Inflammatory macrophage treated with lipopolysaccharide for 1 hour (primary cell): ENCODE data around the gene GATM.

Experiments
- DNase-seq, 2 donors: peaks; one replicate each; pipeline ENCODE4 v3.0.0-alpha.2; 2020 to 2022

GATM gene, protein sequence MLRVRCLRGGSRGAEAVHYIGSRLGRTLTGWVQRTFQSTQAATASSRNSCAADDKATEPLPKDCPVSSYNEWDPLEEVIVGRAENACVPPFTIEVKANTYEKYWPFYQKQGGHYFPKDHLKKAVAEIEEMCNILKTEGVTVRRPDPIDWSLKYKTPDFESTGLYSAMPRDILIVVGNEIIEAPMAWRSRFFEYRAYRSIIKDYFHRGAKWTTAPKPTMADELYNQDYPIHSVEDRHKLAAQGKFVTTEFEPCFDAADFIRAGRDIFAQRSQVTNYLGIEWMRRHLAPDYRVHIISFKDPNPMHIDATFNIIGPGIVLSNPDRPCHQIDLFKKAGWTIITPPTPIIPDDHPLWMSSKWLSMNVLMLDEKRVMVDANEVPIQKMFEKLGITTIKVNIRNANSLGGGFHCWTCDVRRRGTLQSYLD

DNA sequence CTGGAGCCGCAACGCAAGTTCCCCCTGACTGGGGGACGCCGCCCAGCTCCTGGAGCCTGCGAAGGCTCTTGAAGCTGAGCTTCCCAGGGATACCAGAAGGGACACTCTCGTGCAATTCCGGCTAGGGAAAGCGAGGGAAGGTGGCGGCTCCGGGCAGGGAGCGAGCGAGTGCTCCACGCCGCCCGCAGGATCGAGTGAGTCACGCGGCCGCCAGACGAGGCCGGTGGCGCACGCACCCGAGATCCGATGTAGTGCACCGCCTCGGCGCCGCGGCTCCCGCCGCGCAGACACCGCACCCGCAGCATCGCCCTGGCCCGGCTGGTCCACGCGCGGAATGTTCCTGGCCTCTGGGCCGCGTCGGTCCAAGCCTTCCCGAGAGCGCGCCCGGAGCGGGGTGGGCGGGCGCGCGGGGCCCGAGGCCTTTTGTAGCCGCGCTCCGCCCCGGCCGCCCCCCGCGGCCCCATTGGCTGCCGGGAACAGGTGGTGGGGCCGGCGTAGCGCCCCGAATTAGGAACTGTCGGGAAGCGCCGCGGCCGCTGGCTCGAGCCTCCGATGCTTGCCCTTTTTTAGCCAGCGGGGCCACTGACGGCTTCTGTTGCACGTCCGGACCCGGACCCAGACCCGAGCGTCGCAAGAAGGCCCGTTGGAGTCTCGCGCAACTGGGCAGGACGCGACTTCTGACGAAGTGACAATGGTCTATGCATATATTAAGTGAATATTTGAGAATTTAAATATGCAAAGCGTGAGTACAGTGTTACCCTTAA lies at the start of gene GATM:
TSS of gene GATM (minus strand) at position 396 of the 764 bp plus-strand sequence. CDS start at position 305, 91 bp downstream.
- peak; percentile 58 to 63 for DNase-seq

DNA sequence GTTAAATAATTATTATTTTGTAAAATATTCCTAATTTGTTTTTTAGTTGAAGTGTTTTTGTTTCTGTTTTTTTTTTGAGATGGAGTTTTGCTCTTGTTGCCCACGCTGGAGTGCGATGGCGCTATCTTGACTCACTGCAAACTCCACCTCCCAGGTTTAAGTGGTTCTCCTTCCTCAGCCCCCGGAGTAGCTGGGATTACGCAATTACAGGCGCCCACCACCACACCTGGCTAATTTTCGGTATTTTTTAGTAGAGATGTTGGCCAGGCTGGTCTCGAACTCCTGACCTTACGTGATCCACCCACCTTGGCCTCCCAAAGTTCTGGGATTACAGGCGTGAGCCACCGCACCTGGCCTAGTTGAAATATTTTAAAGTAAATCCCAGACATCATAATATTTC lies 48.7 kb upstream of the GATM start:
- DNase-seq = no peak

DNA sequence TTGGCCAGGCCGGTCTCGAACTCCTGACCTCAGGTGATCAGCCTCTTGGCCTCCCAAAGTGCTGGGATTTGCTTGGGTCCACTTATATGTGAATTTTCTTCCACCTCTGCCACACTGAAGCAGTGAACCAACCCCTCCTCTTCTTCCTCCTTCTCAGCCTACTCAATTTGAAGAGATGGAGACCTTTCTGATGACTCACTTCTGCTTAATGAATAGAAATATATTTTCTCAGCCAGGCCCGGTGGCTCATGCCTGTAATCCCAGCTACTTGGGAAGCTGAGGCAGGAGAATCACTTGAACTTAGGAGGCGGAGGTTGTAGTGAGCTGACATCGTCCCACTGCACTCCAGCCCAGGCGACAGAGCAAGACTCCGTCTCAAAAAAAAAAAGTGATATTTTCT lies 46.8 kb upstream of the GATM start:
- peak; percentile 68 to 81 for DNase-seq

DNA sequence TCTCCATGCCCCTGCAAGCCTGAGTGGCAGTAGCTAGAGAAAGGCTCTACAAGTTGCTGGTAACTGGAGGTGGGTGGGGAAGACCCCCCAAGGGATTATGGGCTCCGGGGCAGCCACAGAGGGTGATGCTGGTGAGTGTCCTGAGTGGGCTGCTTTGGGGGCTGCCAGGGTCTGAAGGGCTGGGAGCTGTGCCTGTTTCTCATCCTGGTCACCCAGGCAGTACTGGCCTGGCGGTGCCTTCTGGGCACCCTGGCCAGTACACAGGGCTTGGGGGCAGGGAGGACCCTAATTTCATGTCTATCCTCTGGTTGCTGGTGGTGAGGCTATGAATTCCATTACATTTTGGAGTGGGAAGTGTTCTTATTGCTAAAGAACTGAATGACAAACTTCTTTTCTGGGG lies 46.1 kb upstream of the GATM start:
- no peak for DNase-seq

DNA sequence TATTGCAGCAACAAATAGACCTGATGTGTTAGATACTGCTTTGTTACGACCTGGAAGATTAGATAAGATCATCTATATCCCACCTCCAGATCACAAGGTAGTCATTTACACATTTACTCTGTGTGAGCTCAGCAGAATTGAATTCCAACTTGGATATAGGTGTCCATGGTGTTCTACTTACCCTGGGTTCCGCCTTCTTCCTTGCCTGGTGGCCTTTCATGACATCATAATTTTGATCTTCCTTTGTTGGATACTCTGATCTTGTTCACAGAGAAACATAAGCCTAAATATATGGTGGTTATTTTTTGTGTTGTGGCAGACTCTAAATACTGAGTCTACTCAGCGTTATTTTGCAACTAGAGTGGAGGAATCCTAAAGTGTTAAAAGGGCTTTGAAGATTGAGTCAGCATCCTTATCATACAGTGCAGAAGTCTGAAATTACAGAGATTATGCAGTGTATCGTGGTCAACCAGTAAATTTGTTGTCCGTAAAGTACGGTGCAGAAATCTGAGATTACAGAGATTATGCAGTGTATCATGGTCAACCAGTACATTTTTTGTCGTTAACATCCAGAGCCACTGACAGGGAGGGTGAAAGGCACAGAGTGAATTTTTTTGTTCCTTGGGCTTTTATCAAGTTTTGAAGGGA lies 39.1 kb upstream of the GATM start:
- no peak for DNase-seq

DNA sequence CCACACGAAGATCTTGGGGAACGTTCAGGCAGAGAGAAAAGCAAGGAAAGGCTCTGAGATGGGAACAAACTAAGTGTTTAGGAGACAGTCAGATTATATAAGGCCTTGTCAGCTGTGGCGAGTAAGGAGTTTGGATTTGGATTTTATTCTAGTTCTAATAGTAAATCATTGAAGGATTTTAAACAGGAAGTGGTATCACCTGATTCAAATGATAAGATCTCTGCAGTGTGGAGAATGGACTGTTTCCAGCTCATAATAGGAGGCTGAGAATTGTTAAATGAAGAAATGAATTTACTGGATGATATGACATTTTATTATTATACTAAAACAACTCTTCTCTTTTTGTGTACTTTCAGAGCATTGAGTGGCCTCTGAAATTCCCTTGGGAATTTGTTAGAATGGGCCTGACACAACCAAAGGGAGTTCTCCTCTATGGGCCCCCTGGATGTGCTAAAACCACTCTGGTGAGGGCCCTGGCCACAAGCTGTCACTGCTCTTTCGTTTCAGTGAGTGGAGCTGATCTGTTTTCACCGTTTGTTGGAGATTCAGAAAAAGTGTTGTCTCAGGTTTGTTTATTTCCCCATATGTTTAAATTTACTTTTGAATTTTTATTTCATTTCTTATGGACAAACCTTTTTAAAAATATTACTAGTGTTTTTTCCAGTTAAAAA lies 36.0 kb upstream of the GATM start:
- no peak for DNase-seq

DNA sequence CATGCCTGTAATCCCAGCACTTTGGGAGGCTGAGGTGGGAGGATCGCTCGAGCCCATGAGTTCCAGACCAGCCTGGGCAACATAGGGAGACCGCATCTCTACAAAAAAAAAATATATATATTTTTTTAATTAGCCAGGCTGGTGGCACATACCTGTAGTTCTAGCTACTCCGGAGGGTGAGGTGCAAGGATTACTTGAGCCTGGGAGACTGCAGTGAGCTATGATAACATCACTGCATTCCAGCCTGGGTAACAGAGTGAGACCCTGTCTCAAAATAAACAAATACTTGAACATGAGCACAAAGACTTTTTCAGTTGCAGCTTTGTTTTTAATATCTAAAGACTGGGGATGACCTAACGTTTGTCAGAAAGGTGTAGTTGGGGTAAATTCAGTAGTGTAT lies 31.3 kb upstream of the GATM start:
- no peak for DNase-seq

DNA sequence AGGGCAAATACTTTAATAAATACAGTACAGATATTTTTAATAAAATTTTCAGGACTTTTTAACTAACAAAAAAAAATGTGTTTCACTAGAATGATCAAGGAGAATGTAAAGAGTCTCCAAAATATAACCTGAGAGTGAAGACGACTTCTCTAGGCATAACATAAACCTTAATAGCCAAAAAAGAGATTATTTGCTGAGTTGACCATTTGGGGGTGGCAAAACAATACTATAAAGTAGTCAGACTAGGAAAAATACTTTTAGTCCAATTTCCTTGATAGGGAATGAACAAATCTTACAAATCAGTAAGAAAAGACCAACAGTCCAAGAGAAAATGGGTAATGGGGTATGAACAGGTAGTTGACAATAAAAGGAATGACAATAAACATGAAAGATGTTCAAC lies 29.4 kb upstream of the GATM start:
- no peak for DNase-seq

DNA sequence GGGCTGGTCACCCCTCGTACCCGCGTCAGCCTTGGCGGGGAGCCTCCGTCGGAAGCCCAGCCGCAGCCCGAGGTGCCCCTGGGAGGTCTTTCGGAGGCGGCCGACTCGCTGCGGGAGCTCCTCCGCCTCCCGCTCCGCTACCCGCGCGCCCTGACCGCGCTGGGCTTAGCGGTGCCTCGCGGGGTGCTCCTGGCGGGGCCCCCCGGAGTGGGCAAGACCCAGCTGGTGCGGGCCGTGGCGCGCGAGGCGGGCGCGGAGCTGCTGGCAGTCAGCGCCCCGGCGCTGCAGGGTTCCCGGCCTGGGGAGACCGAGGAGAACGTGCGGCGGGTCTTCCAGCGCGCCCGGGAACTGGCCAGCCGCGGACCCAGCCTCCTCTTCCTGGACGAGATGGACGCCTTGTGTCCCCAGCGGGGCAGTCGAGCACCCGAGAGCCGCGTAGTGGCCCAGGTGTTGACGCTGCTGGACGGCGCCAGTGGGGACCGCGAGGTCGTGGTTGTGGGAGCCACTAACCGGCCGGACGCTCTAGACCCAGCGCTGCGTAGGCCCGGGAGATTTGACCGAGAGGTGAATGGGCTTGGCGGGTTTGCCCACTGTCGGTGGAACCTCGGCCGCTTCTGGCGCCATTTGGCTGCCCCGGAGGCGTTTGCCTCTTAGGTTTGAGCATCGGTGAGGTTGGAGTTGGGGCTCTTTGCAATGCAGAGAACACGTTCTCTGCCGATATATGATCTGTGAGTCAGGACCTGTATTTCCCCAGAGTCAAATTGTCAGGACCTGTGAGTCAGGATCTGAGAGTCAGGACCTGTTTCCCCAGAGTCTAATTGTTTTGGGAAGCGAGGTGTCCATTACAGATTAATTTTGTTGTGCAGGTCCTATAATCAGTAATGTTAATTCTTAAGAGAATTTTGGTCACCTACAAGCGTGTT lies 24.9 kb upstream of the GATM start:
- DNase-seq = peak; percentile 41 to 53

DNA sequence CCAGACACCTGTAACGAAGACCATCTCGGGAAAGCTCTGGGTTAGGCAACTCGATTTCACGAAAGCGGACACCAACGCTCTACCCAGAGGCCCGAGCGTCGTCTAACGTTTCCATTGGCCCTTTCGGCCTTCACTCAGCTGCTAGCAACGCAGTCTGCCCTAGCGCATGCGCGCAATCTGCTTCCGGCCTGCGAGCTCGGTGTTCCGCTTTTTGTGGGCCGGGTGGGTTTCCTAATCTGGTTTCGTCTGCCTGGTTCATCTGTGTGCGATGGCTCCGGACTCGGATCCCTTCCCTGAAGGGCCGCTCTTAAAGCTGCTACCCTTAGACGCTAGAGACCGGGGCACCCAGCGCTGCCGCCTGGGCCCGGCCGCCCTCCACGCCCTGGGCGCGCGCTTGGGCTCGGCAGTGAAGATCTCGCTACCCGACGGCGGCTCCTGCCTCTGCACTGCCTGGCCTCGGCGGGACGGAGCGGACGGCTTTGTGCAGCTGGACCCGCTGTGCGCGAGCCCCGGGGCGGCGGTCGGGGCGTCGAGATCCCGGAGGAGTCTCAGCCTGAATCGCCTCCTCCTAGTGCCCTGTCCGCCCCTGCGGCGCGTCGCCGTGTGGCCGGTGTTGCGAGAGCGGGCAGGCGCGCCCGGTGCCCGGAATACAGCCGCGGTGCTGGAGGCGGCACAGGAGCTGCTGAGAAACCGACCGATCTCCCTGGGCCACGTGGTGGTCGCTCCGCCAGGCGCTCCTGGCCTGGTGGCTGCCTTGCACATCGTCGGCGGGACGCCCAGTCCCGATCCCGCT lies 24.0 kb upstream of the GATM start:
- peak; percentile 99 for DNase-seq

DNA sequence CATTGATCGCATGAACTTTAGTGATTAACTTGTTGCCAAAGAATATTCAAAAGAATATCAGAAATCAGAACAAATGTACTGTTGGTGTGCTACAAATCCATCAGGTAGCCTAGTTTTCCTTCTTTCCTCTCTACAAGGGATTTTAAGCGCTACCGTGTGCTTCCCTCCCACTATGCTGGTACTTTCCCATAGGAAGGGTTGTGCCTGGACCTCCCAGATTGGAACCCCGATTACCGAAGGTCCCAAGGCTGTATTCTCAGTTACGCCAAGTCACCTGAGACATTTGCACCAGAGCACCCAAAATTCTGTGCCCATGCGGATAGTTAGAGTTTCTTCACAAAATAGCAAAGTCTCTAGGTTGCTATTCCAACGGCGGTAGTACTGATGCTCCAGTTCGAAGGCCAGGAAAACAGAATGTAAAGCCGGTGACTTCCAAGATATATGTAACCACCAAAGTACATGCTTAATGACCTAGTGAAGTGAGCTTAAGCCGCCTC lies 23.4 kb upstream of the GATM start:
- no peak for DNase-seq

DNA sequence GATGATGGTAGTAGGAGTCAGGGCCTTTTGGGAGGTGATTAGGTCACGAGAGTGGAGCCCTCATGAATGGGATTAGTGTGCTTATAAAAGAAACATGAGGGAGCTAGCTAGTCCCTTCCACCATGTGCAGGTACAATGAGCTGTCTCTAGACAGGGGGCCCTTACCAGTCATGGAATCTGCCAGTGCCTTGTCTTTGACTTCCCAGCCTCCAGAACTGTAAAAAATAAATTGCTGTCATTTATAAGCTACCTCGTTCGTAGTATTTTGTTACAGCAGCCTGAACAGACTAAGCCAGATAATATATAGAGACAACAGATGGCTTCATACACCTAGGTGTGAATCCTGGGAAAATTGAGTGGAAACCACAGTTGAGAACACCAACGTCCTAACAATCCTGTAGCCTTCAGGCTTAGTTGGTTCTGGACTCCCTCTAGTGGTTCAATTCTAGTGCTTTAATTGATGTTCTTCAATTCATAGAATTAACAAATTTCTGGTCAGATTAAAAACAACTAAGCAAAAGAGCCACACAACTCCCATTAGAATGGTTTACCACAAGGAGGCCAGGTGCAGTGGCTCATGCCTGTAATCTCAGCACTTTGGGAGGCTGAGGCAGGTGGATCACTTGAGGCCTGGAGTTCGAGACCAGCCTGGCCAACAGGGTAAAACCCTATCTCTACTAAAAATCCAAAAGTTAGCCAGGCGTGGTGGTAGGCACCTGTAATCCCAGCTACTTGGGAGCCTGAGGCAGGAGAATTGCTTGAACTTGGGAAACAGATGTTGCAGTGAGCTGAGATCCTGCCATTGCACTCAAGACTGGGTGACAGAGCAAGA lies 21.3 kb upstream of the GATM start:
- peak; percentile 64 to 84 for DNase-seq

DNA sequence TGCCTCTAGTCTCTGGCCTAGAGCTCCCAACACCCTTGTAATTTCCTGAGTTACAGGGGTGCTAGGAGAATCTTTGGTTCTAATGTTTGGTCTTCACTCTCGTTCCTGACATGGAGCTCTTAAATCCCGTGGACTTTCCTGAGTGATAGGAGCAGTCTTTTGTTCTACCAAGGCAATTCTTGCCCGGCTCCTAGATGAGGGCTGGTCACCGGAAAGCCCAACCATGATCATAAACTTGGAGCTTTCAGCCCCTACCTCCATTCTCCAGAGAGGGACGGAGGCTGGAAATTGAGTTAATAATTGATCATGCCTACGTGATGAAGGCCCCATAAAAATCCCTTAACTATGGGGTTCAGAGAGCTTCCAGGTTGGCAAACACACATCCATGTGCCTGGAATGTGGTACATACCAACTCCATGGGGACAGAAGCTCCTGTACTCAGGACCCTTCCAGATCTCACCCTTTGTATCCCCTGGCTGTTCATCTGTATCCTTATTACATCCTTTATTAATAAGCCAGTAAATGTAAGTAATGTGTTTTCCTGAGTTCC lies 18.8 kb upstream of the GATM start:
- no peak for DNase-seq

DNA sequence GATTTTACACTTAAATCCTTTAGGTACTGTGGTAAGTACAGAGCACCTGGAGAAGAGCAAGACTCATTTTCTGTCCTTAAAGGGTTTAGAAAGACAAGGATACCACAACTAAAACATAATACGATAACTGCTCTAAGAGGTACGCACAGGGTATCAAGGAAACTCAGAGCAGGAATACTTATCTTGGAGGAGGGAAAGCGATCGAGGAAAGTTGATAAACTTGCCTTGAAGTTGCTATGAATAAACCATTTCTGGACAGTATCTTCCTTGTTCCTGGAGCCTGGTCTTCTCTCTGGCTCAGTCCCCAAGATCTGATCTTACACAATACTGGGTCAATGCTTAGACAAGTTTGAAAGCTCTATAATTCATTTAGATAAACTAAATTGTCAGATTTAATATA lies 17.6 kb upstream of the GATM start:
- DNase-seq = no peak

DNA sequence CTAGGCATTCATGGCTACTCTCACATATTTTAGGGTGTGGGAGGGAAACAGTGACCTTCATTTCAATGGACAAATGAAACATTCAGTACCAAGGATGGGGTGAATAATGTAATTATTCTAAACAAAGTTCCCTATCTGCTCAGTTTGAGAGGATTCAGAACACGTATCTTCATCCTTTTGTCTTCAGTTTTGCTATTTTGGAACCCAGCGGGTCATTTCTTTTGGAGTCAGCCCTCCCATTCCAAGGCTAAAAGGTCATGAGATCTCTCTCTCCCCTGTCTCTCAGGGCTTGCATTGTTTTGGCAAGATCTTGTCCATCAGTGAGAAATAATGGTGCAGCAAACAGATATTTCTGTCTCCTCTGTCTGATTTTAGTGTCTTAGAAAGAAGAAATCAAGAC lies 16.3 kb upstream of the GATM start:
- DNase-seq = no peak

DNA sequence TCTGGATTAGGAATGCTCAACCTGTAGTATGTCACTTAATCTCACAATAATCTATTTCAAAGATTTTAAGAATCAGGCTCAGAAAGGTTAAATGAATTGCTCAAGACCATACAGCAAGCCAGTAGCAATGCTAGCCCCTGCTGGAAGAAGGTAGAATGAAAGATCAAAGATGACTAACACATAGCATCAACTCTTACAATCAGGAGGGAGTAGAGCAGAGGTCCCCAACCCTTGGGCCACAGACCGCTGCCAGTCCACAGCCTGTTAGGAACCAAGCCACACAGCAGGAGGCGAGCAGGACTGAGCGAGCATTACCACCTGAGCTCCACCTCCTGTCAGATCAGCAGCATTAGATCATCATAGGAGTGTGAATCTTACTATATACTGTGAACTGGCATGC lies 15.5 kb upstream of the GATM start:
- DNase-seq = peak in 1 of 2 donors; percentile 15

DNA sequence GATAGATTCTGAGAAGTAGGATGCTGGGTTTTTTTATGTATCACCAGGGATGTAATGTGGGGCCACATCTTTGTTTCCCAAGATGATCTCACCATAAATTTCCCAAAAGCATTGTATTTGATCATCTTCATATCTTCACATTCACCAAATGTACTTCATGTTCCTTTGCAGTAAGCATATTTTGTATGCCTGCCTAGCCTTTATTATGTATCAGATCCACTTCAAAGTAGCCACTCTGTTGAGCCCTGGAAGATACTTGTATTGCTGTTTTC lies 14.2 kb upstream of the GATM start:
- peak; percentile 65 to 81 for DNase-seq

DNA sequence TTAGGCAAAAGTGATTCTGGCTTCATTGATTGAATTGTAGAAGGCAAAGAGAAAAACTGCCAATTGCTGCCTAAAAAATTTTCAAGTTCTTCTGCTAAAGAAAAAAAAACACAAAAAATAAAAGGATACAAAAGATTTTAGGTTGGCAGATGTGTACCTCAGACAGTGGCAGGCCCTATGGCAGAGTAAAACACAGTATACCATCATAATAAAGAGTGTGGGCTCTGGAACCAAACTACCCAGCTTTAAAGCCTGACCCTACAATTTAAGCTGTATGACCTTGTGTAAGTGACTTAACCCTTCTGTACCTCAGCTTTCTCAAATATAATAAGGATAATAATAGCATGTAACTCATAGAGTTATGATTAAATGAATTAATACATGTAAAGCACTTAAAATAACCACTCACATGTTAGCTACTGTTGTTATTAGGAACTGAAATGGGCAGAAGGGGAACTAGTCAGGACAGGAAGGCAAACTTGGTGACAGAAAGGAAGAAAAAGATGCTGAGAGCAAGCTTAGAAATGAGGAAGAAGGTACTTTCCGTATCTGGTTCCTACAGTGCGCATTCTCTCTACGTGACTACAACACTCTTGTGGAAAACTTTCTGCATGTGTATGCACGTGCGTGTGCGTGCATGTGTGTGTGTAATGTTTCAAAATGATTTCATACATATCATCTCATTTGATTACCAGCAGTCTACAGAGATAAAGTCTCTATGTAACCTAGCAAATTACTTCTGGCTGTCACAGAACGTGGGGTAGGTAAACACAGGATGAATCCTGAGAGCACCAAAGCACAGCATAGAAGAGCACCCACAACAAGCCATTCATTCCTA lies 13.6 kb upstream of the GATM start:
- peak; percentile 81 to 86 for DNase-seq

DNA sequence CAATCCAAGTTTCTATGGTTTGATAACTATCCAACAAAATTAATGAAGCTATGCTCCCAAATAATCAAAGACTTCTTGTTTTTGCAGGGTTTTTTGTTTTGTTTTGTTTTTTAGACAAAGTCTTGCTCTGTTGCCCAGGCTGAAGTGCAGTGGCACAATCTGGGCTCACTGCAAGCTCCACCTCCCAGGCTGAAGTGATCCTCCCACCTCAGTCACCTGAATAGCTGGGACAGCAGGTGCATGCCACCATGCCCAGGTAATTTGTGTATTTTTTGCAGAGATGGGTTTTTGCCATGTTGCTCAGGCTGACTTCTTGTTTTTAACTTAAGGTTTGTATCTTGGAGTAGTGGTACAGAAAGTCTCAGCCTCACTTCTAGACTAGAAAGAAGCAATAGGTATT lies 11.0 kb upstream of the GATM start:
- DNase-seq = no peak
